ENCODE results near the gene TM9SF1.

TM9SF1 gene

GRCh38 chr14:24194873-24195185, 412 bp downstream of the TM9SF1 start:
- no peak for DNase-seq

GRCh38 chr14:24194186-24194872, 912 bp downstream of the TM9SF1 start:
- no peak for DNase-seq

DNA sequence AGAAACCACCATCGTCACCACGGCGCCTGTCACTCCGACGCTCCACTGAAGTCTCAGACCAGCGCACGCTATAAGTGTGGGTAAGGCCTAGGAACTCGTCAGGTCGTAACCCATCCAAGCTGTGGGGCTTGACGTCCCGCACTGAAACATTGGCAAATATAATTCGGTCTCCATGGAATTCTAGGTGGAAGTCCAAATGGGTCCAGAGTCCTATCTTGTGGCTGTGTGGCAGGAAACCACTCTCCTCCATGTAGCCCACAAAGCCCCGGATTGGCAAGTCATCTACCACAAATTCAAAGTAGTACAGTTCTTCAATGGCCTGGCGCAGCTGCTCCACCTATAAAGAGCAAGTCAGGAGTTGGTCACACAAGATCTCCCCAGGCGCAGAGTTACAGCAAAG, 2.3 kb downstream of the TM9SF1 start:
- DNase-seq: no peak

DNA sequence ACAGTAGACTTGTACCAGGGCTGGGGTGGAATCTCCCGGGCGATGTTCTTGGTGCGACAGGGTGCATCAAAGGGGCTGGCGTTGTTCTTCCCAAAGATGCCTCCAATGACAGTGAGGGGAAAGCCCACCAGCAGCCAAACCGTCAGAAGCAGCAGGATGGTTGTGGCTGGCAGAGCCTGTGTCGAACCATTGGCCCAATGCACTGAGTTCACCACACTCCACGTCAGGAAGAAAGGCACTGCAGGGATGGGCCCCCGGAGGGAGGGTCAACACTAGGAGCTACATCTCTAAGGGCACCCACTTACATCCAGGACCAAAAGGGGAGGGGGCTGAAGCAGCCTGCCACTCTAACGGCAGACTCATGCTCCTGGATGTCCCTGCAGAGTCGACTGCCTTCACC, 4.8 kb downstream of the TM9SF1 start:
- DNase-seq: no peak

DNA sequence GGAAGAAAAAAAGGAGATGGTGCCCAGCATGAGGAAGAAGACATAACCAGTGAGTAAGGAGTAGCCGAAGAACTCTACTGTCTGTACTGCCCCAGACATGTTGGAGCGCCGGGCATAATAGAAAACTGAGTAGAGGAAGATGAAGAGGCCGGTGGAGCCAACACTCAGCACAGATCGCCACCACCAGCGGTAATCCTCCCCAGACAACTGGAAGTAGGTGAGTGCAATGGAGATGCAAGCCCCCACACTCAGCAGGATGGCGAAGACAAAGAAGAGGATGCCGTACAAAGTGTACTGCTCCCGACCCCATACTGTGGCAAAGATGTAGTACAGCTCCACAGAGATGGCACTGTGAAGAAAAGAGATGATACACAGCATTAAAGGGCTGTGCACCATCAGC, 5.8 kb downstream of the TM9SF1 start:
- no peak for DNase-seq

DNA sequence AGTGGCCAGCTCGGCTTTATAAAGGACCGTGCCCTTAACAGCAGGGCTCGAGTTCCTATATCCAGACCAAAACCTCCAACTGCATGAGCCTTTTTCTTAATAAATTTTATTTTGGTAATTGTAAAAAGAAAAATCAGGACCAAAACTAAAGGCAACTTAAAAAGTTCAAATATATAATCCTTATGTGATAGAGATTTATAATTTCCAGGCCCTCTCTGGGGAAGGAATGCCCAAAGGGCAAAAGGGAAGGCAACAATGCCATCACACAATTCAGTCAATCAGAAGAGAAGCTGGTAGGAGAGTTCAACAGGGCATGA, 6.2 kb downstream of the TM9SF1 start:
- DNase-seq: no peak

DNA sequence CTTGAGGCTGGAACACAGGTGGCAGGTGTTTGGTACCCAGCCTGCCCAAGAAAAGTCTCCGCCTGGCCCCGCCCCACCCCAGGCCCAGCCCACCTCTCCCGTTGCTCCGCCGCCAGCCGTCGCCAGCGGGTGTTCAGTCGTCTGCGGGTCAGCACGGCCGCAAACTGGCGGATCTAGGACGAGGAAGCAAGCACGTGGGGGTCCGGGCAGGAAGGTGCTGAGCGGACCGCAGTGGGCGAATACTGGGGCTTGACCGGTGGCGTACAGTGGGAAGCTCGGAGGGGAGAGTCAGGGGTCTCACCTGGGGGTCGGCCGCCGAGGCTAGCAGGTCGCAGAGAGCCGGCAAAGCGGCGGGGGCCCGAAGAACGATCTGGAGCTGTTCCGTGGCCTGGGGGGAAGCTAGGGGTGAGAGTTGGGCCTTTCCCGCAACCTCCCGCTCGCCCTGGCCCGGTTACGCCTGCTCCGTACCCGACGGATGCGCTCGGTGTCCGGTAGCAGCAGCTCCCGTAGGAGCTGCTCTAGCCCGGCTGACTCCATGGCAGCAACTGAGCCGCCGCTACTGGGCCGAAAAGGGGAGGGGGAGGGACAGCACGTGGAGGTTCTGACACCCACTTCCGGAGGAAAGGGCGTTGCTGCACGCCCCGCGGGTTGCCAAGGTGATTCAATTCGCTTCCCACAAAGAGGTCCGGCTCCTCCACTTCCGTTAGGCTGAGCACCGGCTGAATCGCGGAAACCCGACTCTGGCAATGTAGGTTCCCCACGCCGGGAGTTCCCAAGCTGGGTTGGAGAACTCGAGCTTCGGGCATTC, 6.8 kb downstream of the TM9SF1 start, which contains the start of gene IPO4:
IPO4 (minus strand) TSS at position 566 of the 808 bp plus-strand sequence; CDS start at position 537, 29 bp downstream.
- DNase-seq: peak; percentile 92 to 96

DNA sequence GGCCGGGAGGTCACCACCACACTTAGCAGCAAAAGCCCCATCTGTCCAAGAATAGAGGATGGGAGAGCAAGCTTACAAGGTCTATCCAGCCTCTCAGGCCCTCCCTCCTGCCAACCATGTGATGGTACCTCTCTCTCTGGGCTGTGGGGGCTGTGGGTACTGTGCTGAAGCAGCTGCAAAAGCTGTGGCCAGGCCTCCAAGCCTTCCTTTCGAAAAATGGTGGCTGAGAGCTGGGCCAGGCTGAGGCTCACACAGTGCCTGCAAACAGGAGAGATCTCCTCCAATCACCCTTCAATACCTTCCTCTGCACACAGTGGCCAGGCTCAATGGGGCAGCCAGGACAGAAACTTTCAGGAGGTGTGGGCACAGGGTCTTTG, 7.7 kb downstream of the TM9SF1 start:
- DNase-seq: no peak

- DNase-seq: no peak
Measured at GRCh38 chr14:24186831-24187538, 8.3 kb downstream of the TM9SF1 start.

DNA sequence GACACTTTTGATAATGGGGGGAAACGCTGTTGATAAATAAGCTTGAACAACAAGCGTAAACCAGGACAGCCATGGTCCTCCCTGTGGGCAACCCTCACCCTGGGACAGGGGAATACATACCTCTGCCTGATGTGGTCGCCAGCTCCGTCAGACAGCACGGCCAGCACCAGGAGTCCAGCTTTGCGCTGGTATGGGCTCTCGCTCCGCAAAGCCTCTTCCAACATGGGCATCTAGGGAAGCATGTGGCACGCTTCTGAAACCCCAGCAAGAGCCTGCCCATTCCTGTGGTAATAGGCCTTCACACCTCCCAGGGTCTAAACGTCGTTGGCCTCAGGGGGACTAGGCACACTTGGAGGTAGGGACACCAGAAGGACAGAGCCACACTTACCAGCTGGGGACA, 9.5 kb downstream of the TM9SF1 start:
- DNase-seq: no peak

DNA sequence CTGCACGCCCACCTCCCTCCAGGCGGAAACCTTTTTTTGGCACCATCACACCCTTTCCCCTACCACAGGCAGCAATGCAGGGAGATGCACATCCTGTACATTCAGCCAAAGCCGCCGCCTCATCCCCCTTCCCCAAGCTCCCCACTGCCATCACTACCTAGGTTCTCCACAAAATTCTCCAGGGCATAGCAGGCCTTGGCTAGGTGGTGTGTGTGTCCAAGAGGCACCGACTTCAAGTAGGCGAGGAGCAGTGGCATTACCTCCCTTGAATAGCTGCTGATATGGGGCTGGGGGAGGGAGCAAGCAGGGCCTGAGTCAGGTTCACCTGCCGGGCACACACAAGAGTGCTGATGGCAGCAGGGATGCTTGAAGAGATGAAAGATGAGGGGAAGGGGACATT, 10.2 kb downstream of the TM9SF1 start:
- no peak for DNase-seq

DNA sequence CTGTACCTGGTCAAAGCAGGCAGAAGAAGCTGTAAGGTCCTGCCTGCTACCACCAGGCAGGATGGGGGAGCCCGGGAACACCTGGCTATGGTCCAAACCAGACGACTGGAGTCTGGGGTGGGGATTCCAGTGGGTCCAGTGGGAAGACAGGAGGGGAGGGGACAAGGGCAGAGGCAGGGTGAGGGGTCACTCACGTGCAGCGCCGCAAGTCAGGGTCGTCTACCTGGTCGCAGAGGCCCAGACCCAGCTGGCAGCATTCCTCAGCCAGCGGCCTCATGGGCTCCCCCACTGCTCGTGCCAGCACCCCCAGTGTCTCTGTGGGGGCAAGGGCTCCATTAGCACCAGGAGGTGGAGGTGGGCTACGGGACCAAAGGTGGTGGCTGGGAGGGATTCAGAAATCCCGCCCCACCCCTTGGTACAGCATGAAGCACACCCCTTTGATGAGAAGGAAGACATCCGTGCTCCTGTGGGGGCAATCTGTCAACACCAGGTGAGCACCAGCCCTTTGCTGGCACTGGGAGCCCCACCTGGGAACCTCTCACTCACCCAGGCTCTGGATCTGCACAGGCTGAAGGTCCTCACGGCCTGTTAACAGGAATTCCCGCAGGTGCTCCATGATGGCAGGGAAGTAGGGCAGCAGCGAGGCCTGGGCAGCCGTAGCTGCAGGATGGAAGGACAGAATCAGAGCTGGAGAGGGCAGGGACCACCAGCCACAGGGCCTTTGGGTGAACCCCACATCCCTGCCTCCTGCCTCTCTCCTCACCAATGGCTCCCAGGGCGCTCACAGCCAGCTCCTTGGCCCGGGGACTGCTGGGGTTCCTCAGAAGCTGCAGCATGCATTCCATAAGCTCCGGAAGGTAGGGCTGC, 10.9 kb downstream of the TM9SF1 start:
- no peak for DNase-seq

- DNase-seq: no peak
Measured at GRCh38 chr14:24183014-24183481, 12.2 kb downstream of the TM9SF1 start.

- no peak for DNase-seq
Measured at GRCh38 chr14:24182110-24182882, 12.9 kb downstream of the TM9SF1 start.

DNA sequence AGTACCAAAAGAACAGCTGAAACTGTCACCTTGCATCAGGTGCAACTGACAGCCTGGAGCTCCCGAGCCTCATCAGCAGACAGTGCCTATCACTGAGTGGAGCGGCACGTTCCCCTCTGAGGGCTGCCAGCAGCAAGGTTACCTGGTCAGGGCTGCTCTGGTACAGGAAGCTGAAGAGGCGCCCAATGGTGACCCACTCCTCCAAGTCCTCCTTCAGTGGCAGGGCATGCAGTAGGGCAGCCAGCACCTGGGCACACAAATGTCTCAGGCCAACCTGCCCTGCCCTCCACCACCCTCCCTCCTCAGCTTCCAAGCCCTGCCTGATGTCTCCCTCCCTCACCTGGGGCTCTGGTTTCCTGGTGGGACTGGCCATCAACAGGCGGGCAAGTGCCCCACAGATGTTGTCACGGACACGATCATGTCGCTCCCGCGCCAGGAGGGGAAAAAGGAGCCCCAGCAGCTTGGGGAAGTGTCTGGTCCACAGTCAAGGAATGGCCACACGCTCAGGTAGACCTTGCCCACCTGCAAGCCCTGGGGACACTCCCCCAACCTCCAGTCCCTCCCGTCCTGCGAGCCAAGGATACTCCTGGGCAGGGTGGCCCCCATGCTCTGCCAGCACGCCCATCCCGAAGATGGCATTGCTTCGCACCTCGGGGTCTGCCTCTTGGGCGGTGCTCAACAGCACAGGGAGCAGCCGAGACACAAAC, 13.7 kb downstream of the TM9SF1 start:
- DNase-seq: no peak

- DNase-seq: no peak
Measured at GRCh38 chr14:24179961-24180796, 15.1 kb downstream of the TM9SF1 start.

DNA sequence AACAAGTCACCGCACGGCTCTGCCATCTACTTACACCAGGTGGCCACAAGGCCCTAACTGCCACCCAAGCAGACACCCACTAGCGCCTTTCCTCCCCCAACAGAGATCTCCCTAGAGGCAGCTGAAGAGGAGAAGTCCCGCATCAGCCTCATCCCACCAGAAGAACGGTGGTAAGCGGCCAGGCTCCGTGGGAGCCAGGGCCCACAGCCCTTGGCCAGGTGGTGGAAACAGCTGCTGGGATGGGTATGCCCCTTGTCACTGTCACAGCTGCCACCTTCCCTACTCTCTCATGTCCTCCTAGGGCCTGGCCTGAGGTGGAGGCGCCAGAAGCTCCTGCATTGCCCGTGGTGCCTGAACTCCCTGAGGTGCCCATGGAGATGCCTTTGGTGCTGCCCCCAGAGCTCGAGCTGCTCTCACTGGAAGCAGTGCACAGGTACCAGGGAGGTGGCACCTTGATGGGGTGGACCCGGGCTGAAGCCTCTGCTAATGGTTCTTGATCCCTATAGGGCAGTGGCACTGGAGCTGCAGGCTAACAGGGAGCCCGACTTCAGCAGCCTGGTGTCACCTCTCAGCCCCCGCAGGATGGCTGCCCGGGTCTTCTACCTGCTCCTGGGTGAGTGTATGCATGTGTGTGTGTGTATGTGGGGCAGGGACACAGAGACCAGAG, 15.8 kb downstream of the TM9SF1 start:
- DNase-seq: no peak

- DNase-seq: no peak
Measured at GRCh38 chr14:24178399-24179178, 16.7 kb downstream of the TM9SF1 start.

- DNase-seq: no peak
Measured at GRCh38 chr14:24177891-24178290, 17.4 kb downstream of the TM9SF1 start.

All from NCI-H1930 (cell line).